Stimulated activated CD4-positive, alpha-beta T cell treated with anti-CD3 and anti-CD28 coated beads, Interleukin-2, amount 100 ng/mL, for 4 hours (primary cell): ENCODE results near the gene POU6F2.
"Not testable (repeated sequence)": the region's sequence is repeated elsewhere in the genome, so short reads cannot be mapped to it uniquely, and the experiment has no call there.

Experiments
- DNase-seq: peaks from one replicate; pipeline ENCODE4 v3.0.0-alpha.2; 2020; ENCODE audit warnings: low read depth

Gene POU6F2

GRCh38 chr7:39187130-39187529, 209.4 kb downstream of the POU6F2 start:
- DNase-seq = no peak

- DNase-seq = no peak
These were observed 214.8 kb downstream of the POU6F2 start for GRCh38 chr7:39192476-39192875.

- not testable (repeated sequence) for DNase-seq
These were observed 216.7 kb downstream of the POU6F2 start for GRCh38 chr7:39194388-39194787.

- DNase-seq = no peak
These were observed 218.3 kb downstream of the POU6F2 start for GRCh38 chr7:39195967-39196366.

GRCh38 chr7:39197831-39198230, 220.1 kb downstream of the POU6F2 start:
- no peak for DNase-seq

- DNase-seq = no peak
These were observed 220.8 kb downstream of the POU6F2 start for GRCh38 chr7:39198556-39198955.

- DNase-seq = no peak
These were observed 221.3 kb downstream of the POU6F2 start for GRCh38 chr7:39199006-39199405.

GRCh38 chr7:39199951-39200350, 222.2 kb downstream of the POU6F2 start:
- no peak for DNase-seq

- DNase-seq = no peak
These were observed 224.3 kb downstream of the POU6F2 start for GRCh38 chr7:39202041-39202440.

GRCh38 chr7:39210362-39210761, 232.7 kb downstream of the POU6F2 start:
- DNase-seq = no peak

GRCh38 chr7:39211581-39211980, 233.9 kb downstream of the POU6F2 start:
- DNase-seq = no peak

GRCh38 chr7:39212876-39213275, 235.2 kb downstream of the POU6F2 start:
- no peak for DNase-seq

GRCh38 chr7:39217783-39218182, 240.1 kb downstream of the POU6F2 start:
- DNase-seq = no peak

GRCh38 chr7:39219869-39220268, 242.2 kb downstream of the POU6F2 start:
- no peak for DNase-seq

- no peak for DNase-seq
These were observed 244.2 kb downstream of the POU6F2 start for GRCh38 chr7:39221901-39222300.

GRCh38 chr7:39228946-39229345, 251.2 kb downstream of the POU6F2 start:
- no peak for DNase-seq

- no peak for DNase-seq
These were observed 256.3 kb downstream of the POU6F2 start for GRCh38 chr7:39233851-39234529.

- DNase-seq = no peak
These were observed 260.6 kb downstream of the POU6F2 start for GRCh38 chr7:39238234-39238869.

GRCh38 chr7:39240864-39241263, 263.2 kb downstream of the POU6F2 start:
- no peak for DNase-seq

GRCh38 chr7:39247576-39247975, 269.9 kb downstream of the POU6F2 start:
- no peak for DNase-seq

GRCh38 chr7:39248041-39248691, 270.5 kb downstream of the POU6F2 start:
- no peak for DNase-seq

GRCh38 chr7:39248692-39249090, 271.0 kb downstream of the POU6F2 start:
- no peak for DNase-seq

GRCh38 chr7:39249635-39250152, 272.0 kb downstream of the POU6F2 start:
- DNase-seq = no peak
